GM12878 (cell line): ENCODE measurements around the gene MT1G. TPM values are rescaled to one million over a fixed set of nuclear protein-coding genes. Genes with fewer than 3 reads are reported as not detected.

Source experiments
- ATAC-seq: fragments of 200-7000 bp; cut with Tn5 transposase; 3 replicates; pipeline ENCODE4 v1.9.1; 2020; ENCODE audit warnings: mild to moderate bottlenecking, moderate library complexity
- BruUV-seq: library from RNA; stranded (reverse); fragments of 400-500 nt; replicated peaks from 2 replicates; lab custom pipeline; 2021; lab: Mats Ljungman, UMichigan
- CTCF ChIA-PET: fragments of 300-600 bp; sonication (Branson Sonifier 250); formaldehyde crosslinking; extraction: SDS; loops from one replicate; lab custom pipeline; 2021; ENCODE audit warnings: inconsistent platforms; lab: Yijun Ruan, JAX
- POLR2A ChIA-PET: fragments of 350-600 bp; formaldehyde crosslinking; extraction: SDS; loops from one replicate; lab custom pipeline; 2021; ENCODE audit warnings: inconsistent platforms; lab: Charles Lee
- RAD21 ChIA-PET: fragments of 300-600 bp; sonication (Branson Sonifier 250); formaldehyde crosslinking; loops from one replicate; lab custom pipeline; 2023; ENCODE audit warnings: antibody characterized with exemption; ENCODE audit not compliant: unreplicated experiment; lab: Charles Lee
- SMC1A ChIA-PET: fragments of 300-600 bp; sonication (Branson Sonifier 250); formaldehyde crosslinking; loops from one replicate; lab custom pipeline; 2023; ENCODE audit not compliant: unreplicated experiment, uncharacterized antibody; lab: Charles Lee
- DNase-seq: peaks from one replicate; pipeline ENCODE4 v3.0.0-alpha.2; 2011; ENCODE audit warnings: low read depth, low spot score
- FAIRE-seq: peaks from 3 replicates; lab custom pipeline; 2011; peaks lifted over from hg19 to GRCh38; lab: Jason Lieb, UNC
- H2AFZ ChIP-seq: 2 replicates; pipeline ENCODE4 v1.6.0; 2011; ENCODE audit warnings: low read depth, low read length, control low read depth; ENCODE audit not compliant: control insufficient read depth
- H3K27ac ChIP-seq: 2 replicates; pipeline ENCODE4 v1.5.1; 2011; ENCODE audit warnings: control low read depth; ENCODE audit not compliant: control insufficient read depth, insufficient read depth
- H3K27me3 ChIP-seq, 2 experiments: replicated peaks in 1 of 2; 2 replicates each; pipeline versions ENCODE4 v1.6.0 to v1.6.1; 2011; ENCODE audit warnings: low read length in 1 of 2; ENCODE audit not compliant: control insufficient read depth in 2 of 2, insufficient read depth in 2 of 2
- H3K36me3 ChIP-seq, 2 experiments: 2 replicates each; pipeline ENCODE4 v1.5.1; 2011; ENCODE audit warnings: low read length in 1 of 2; ENCODE audit not compliant: control insufficient read depth in 2 of 2, insufficient read depth in 2 of 2
- H3K4me1 ChIP-seq: 2 replicates; pipeline ENCODE4 v1.6.1; 2011; ENCODE audit warnings: mild to moderate bottlenecking, low read length, moderate library complexity, mixed read lengths; ENCODE audit not compliant: control insufficient read depth, insufficient read depth
- H3K4me2 ChIP-seq: 2 replicates; pipeline ENCODE4 v1.6.0; 2011; ENCODE audit warnings: control low read depth; ENCODE audit not compliant: control insufficient read depth, insufficient read depth
- H3K4me3 ChIP-seq: fragments of 200-600 bp; sonication (generic); 2 replicates; pipeline ENCODE4 v1.5.1; 2016
- H3K79me2 ChIP-seq: 2 replicates; pipeline ENCODE4 v1.6.0; 2011; ENCODE audit warnings: low read length; ENCODE audit not compliant: control insufficient read depth, insufficient read depth
- H3K9ac ChIP-seq: 2 replicates; pipeline ENCODE4 v1.8.0; 2011; ENCODE audit warnings: low read length, control low read depth, mixed read lengths; ENCODE audit not compliant: control insufficient read depth, insufficient read depth
- H3K9me3 ChIP-seq: replicated peaks from 3 replicates; pipeline ENCODE4 v1.5.1; 2011; ENCODE audit warnings: mild to moderate bottlenecking, low read length; ENCODE audit not compliant: control insufficient read depth, insufficient read depth
- H4K20me1 ChIP-seq: 2 replicates; pipeline ENCODE4 v1.6.0; 2011; ENCODE audit not compliant: control insufficient read depth, insufficient read depth
- JUND ChIP-seq: IDR thresholded peaks from 2 replicates; pipeline ENCODE4 v1.6.1; 2012; ENCODE audit warnings: low read depth, mild to moderate bottlenecking, low read length, improper control_type of control experiment, moderate library complexity
- MEF2B ChIP-seq: fragments of 450-650 bp; IDR thresholded peaks from 2 replicates; pipeline ENCODE4 v1.6.1; 2018; ENCODE audit warnings: mild to moderate bottlenecking, moderate library complexity; ENCODE audit not compliant: partially characterized antibody, poor library complexity, severe bottlenecking
- PML ChIP-seq: IDR thresholded peaks from 2 replicates; pipeline ENCODE4 v1.6.1; 2012; ENCODE audit warnings: low read length, inconsistent platforms
- ZNF24 ChIP-seq: fragments of 450-650 bp; IDR thresholded peaks from 2 replicates; pipeline ENCODE4 v1.6.1; 2017; ENCODE audit warnings: antibody characterized with exemption, mild to moderate bottlenecking
- WGBS: methylation state at CpG from one replicate; pipeline ENCODE4 v1.1.6; 2016; ENCODE audit warnings: low lambda C conversion rate; ENCODE audit not compliant: insufficient replicate concordance, insufficient coverage; ENCODE audit errors: missing lambda C conversion rate; 5-methylcytosine and 5-hydroxymethylcytosine counted together
- in situ Hi-C: fragments of 300-500 bp; cut with MboI; formaldehyde crosslinking; loops from 9 replicates; pipeline ENCODE4 v1.14.3; 2018; ENCODE audit warnings: mixed read lengths
- intact Hi-C: fragments of 100-400 bp; cut with micrococcal nuclease; formaldehyde crosslinking; loops from one replicate; pipeline ENCODE4 v1.14.2; 2022; ENCODE audit not compliant: unreplicated experiment
- polyA plus RNA-seq, 11 experiments: library from polyadenylated mRNA; depleted of rRNA in 4 of 11; unstranded in 6 of 11; stranded (reverse) in 5 of 11; fragments of >200 nt; fragmentation: Nextera tagmentation in 4 of 11; fragmentation: Illumina TruSeq in 1 of 11; extraction: Ambion mirVana in 4 of 11; extraction: Trizol in 1 of 11; gene quantifications; 1 replicate in 1 of 11; 2 replicates in 10 of 11; pipeline versions ENCODE4 v1.2.1 to v1.2.3, GENCODE V29; 2011 to 2016; ENCODE audit warnings: inconsistent platforms in 2 of 11, missing spikeins in 2 of 11, low read depth in 1 of 11
- total RNA-seq, 4 experiments: library from RNA; depleted of rRNA in 3 of 4; stranded (reverse); fragments of >200 nt in 3 of 4; fragmentation: Illumina TruSeq in 1 of 4; extraction: Trizol in 1 of 4; gene quantifications; 2 replicates each; pipeline versions ENCODE4 v1.2.1 to v1.2.3, GENCODE V29; 2013 to 2021
- TF ChIP-seq, protein P1 (sequence below): fragments of 450-650 bp; IDR thresholded peaks from 2 replicates; pipeline ENCODE4 v1.6.1; 2017; ENCODE audit warnings: low read depth, mild to moderate bottlenecking, moderate library complexity
- TF ChIP-seq, protein P2 (sequence below): IDR thresholded peaks from 2 replicates; pipeline ENCODE4 v1.6.1; 2011; ENCODE audit warnings: borderline replicate concordance, low read depth, mild to moderate bottlenecking, moderate library complexity, mixed read lengths, low read length; ENCODE audit not compliant: insufficient read depth; ENCODE audit errors: extremely low read length
- TF ChIP-seq, protein P3 (sequence below), 3 experiments: IDR thresholded peaks in 2 of 3; conservative IDR thresholded peaks in 1 of 3; 2 replicates each; pipeline ENCODE4 v1.5.1; 2011; ENCODE audit warnings: low read depth in 3 of 3, low read length in 3 of 3, mild to moderate bottlenecking in 3 of 3, control low read depth in 2 of 3, moderate library complexity in 2 of 3, inconsistent platforms in 1 of 3, mixed read lengths in 1 of 3; ENCODE audit not compliant: control insufficient read depth in 2 of 3, insufficient read depth in 1 of 3; ENCODE audit errors: extremely low read depth in 1 of 3
- TF ChIP-seq, protein P4 (sequence below): fragments of 450-650 bp; IDR thresholded peaks from 2 replicates; pipeline ENCODE4 v1.6.1; 2018; ENCODE audit warnings: borderline replicate concordance, mild to moderate bottlenecking; ENCODE audit not compliant: partially characterized antibody

Gene MT1G
- total and polyA plus RNA-seq, 10 of the 15 experiments (the other 5 are each of a cell fraction or from before 2014, with no cell fraction given) = 1.2 to 9.1 (median 4.6) TPM

DNA sequence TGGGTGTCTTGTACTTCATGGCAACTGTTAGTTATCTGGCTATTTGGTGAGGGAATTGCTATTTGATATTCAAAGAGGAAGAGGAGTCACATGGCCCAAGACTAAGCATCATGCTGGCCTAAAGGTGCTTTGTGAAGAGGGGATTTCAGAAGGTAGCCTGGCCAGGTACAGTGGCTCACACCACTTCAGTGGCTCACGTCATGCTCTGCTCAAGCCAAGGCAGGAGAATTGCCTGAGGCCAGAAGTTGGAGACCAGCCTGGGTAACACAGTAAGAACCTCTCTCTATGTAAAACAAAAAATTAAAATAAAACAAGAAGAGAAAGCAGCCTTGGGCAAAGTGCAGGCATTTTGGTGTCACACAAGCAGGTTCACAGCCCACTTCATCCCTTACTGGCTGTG lies 22.6 kb downstream of the MT1G start (continued):
- TF ChIP-seq, protein P1, sequence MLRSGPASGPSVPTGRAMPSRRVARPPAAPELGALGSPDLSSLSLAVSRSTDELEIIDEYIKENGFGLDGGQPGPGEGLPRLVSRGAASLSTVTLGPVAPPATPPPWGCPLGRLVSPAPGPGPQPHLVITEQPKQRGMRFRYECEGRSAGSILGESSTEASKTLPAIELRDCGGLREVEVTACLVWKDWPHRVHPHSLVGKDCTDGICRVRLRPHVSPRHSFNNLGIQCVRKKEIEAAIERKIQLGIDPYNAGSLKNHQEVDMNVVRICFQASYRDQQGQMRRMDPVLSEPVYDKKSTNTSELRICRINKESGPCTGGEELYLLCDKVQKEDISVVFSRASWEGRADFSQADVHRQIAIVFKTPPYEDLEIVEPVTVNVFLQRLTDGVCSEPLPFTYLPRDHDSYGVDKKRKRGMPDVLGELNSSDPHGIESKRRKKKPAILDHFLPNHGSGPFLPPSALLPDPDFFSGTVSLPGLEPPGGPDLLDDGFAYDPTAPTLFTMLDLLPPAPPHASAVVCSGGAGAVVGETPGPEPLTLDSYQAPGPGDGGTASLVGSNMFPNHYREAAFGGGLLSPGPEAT = no peak
- no peak for TF ChIP-seq MEF2B
- TF ChIP-seq, all 136 proteins: peak for 0

DNA sequence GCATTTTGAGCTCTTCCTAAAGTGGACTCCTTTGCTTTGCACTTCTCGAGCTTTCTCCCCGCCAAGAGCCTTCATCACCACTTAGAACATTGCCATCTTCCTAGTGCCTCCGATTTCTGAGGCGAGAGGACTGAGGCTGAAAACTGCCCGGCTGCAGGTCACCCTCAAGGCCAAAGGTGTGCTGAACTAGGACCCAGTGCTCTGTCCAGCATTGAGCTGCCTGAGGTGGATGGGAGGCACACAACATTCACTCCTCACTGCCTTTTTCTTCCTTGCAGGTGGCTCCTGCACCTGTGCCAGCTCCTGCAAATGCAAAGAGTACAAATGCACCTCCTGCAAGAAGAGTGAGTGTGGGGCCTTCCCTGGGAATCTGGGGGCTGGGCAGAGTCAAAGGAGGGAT lies 24.0 kb downstream of the MT1G start:
- H3K4me3 ChIP-seq = no peak overlapping the region
- H3K36me3 ChIP-seq = no peaks in the 10 kb centered on the region
- FAIRE-seq (no peak), ATAC-seq (no peak), DNase-seq (no peak)
- no peak overlapping the region for H2AFZ ChIP-seq
- no peaks in the 10 kb centered on the region for H4K20me1 ChIP-seq
- no peaks in the 10 kb centered on the region for H3K9me3 ChIP-seq
- H3K27ac ChIP-seq = no peak overlapping the region
- peaks cover 9 to 25% of the 10 kb centered on the region in 2 experiments for H3K27me3 ChIP-seq
- SMC1A ChIA-PET = interaction anchor here (1.1 to 2.2 kb wide), 6 partner anchors 20 to 168 kb away, joined by 3 to 13 read pairs (median 4); no protein-coding TSS in a partner anchor
- no peak overlapping the region; the same call in 1 of the 2 replicates for H3K4me2 ChIP-seq
- POLR2A ChIA-PET = interaction anchor here (0.5 kb wide), 1 partner anchor 84 kb away, joined by 3 read pairs; no protein-coding TSS in a partner anchor
- in situ Hi-C loops = no loop called here
- RAD21 ChIA-PET = interaction anchor here (0.6 to 1.7 kb wide), 5 partner anchors 10 to 67 kb away, joined by 3 to 6 read pairs (median 5); no protein-coding TSS in a partner anchor
- WGBS = 27% methylated on average over 5 of the region's 5 CpGs
- H3K9ac ChIP-seq = no peak overlapping the region
- CTCF ChIA-PET = interaction anchor here (0.6 to 2.0 kb wide), 8 partner anchors 20 to 123 kb away, joined by 3 to 10 read pairs (median 3); no protein-coding TSS in a partner anchor
- no peaks in the 10 kb centered on the region for H3K4me1 ChIP-seq
- no peaks in the 10 kb centered on the region for H3K79me2 ChIP-seq
- no TSS peak for BruUV-seq
- intact Hi-C loops = no loop called here
- TF ChIP-seq ZNF24 (no peak), PML (no peak), JUND (no peak)
- TF ChIP-seq, protein P2, sequence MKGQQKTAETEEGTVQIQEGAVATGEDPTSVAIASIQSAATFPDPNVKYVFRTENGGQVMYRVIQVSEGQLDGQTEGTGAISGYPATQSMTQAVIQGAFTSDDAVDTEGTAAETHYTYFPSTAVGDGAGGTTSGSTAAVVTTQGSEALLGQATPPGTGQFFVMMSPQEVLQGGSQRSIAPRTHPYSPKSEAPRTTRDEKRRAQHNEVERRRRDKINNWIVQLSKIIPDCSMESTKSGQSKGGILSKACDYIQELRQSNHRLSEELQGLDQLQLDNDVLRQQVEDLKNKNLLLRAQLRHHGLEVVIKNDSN = no peak
- TF ChIP-seq, protein P3, sequence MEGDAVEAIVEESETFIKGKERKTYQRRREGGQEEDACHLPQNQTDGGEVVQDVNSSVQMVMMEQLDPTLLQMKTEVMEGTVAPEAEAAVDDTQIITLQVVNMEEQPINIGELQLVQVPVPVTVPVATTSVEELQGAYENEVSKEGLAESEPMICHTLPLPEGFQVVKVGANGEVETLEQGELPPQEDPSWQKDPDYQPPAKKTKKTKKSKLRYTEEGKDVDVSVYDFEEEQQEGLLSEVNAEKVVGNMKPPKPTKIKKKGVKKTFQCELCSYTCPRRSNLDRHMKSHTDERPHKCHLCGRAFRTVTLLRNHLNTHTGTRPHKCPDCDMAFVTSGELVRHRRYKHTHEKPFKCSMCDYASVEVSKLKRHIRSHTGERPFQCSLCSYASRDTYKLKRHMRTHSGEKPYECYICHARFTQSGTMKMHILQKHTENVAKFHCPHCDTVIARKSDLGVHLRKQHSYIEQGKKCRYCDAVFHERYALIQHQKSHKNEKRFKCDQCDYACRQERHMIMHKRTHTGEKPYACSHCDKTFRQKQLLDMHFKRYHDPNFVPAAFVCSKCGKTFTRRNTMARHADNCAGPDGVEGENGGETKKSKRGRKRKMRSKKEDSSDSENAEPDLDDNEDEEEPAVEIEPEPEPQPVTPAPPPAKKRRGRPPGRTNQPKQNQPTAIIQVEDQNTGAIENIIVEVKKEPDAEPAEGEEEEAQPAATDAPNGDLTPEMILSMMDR (IDR thresholded peaks at IDR 0.05 in 2 of 3, conservative IDR thresholded peaks at IDR 0.05 in 1 of 3; ENCODE audit: control insufficient read depth in 2 of 3, extremely low read depth in 1 of 3, insufficient read depth in 1 of 3, low read depth in 3 of 3, low read length in 3 of 3) = no peak
- TF ChIP-seq, protein P4, sequence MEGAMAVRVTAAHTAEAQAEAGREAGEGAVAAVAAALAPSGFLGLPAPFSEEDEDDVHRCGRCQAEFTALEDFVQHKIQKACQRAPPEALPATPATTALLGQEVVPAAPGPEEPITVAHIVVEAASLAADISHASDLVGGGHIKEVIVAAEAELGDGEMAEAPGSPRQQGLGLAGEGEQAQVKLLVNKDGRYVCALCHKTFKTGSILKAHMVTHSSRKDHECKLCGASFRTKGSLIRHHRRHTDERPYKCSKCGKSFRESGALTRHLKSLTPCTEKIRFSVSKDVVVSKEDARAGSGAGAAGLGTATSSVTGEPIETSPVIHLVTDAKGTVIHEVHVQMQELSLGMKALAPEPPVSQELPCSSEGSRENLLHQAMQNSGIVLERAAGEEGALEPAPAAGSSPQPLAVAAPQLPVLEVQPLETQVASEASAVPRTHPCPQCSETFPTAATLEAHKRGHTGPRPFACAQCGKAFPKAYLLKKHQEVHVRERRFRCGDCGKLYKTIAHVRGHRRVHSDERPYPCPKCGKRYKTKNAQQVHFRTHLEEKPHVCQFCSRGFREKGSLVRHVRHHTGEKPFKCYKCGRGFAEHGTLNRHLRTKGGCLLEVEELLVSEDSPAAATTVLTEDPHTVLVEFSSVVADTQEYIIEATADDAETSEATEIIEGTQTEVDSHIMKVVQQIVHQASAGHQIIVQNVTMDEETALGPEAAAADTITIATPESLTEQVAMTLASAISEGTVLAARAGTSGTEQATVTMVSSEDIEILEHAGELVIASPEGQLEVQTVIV = no peak
